Ovary (tissue), 9 donors: ENCODE results near the gene LRRC14B. TPM values are rescaled to one million over a fixed set of nuclear protein-coding genes. Genes with fewer than 3 reads are reported as not detected.

ENCODE experiments used
- DNase-seq, 5 donors: peaks; one replicate each; pipeline ENCODE4 v3.0.0-alpha.2; 2019 to 2020
- H3K27ac ChIP-seq, 2 donors: fragments of 200-600 bp; one replicate each; pipeline versions ENCODE4 v1.5.1 to v1.8.0; 2019 to 2022
- H3K27me3 ChIP-seq: fragments of 200-600 bp; one replicate; pipeline ENCODE4 v1.8.0; 2022
- H3K36me3 ChIP-seq: fragments of 200-600 bp; sonication (generic); one replicate; pipeline ENCODE4 v1.5.1; 2019
- H3K4me1 ChIP-seq: one replicate; pipeline ENCODE4 v1.8.1; 2013; ENCODE audit warnings: mild to moderate bottlenecking, moderate library complexity; ENCODE audit not compliant: insufficient read depth
- H3K4me3 ChIP-seq: fragments of 200-600 bp; sonication (generic); one replicate; pipeline ENCODE4 v1.5.1; 2017
- H3K9me3 ChIP-seq, 2 donors: fragments of 200-600 bp in 1 of 2; sonication (generic) in 1 of 2; one replicate each; pipeline versions ENCODE4 v1.5.1 to v1.8.1; 2013 to 2019; ENCODE audit warnings: mild to moderate bottlenecking in 1 of 2, moderate library complexity in 1 of 2
- EP300 ChIP-seq: sonication (generic); formaldehyde crosslinking; IDR thresholded peaks from one replicate; pipeline ENCODE4 v1.6.1; 2017; ENCODE audit warnings: antibody characterized with exemption
- POLR2A ChIP-seq: fragments of 450-650 bp; IDR thresholded peaks from one replicate; pipeline ENCODE4 v1.6.1; 2017; ENCODE audit warnings: antibody characterized with exemption, mild to moderate bottlenecking, moderate library complexity
- WGBS, 3 donors: extraction: QIAGEN DNeasy Blood & Tissue Kit in 1 of 3; methylation state at CpG; one replicate each; pipeline versions ENCODE4 v1.1.5 to v1.1.7; 2013 to 2017; 5-methylcytosine and 5-hydroxymethylcytosine counted together
- intact Hi-C, 4 donors: fragments of 100-400 bp; cut with DNase I; formaldehyde crosslinking; loops; one replicate each; pipeline versions ENCODE4 v1.11.0 to v1.15.1; 2022 to 2023
- polyA plus RNA-seq, 2 donors: library from polyadenylated mRNA; stranded (reverse); fragments of 200-250 nt in 1 of 2; fragments of 350-450 nt in 1 of 2; fragmentation: Illumina TruSeq in 1 of 2; extraction: RNeasy Lipid Tissue Mini Kit (QIAGEN cat#74804) in 1 of 2; gene quantifications; one replicate each; pipeline ENCODE4 v1.2.3, GENCODE V29; 2013 to 2014
- total RNA-seq, 7 donors: library from RNA; depleted of rRNA in 2 of 7; stranded (reverse); fragments of >200 nt in 2 of 7; fragmentation: NEBNext Ultra II Directional in 3 of 7; extraction: Animal tissue kit (Norgen Biotek cat#: 25700) in 3 of 7; gene quantifications; one replicate each; pipeline versions ENCODE4 v1.1.0 to v1.2.4, GENCODE V29; 2016 to 2023
- TF ChIP-seq, protein P1 (sequence below), 3 donors: fragments of 450-650 bp in 2 of 3; fragments of 200-600 bp in 1 of 3; IDR thresholded peaks; one replicate each; pipeline versions ENCODE4 v1.5.1 to v1.8.0; 2016 to 2022; ENCODE audit warnings: antibody characterized with exemption in 3 of 3, mild to moderate bottlenecking in 1 of 3
- donor health status: DM: no; HTN: no; CAD: no; lungs with moderate emphysema.
- donor health status: DM: no; HTN: no; CAD: no.
- donor health status: Bipolar disorder and iron deficiency.
- donor health status: DM: yes; HTN: yes; CAD: no.
- donor health status: DM: no; HTN: no; CAD: no.
- donor health status: DM: yes; HTN: yes; CAD: no.

The LRRC14B gene
- total and polyA plus RNA-seq, 9 donors: 0.04 to 0.92 (median 0.38) TPM; not detected in 6

DNA sequence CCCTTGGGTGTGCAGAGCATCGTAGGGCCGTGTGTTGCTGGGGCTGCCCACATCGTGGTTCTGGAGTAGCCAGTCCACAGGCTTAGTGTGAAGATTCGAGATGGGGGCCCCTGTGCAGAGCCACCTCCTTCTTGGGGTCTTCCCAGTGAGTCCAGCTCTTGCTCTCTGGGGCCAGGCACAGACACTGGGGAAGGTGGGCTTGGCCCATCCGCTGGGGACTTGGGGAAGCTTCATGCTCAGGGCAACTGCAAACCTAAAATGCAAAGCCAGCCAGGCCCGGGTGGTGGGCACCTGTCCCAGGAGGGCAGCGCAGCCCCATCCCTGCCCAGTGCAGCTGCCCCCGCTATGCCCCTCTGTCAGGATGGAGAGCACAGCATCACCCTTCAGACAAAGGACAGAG, 46.4 kb upstream of the LRRC14B start:
- intact Hi-C loops: no loop called here
- peaks cover 5 to 7% of the 10 kb centered on the region in 2 donors for H3K9me3 ChIP-seq
- no peak for DNase-seq
- TF ChIP-seq, protein P1, sequence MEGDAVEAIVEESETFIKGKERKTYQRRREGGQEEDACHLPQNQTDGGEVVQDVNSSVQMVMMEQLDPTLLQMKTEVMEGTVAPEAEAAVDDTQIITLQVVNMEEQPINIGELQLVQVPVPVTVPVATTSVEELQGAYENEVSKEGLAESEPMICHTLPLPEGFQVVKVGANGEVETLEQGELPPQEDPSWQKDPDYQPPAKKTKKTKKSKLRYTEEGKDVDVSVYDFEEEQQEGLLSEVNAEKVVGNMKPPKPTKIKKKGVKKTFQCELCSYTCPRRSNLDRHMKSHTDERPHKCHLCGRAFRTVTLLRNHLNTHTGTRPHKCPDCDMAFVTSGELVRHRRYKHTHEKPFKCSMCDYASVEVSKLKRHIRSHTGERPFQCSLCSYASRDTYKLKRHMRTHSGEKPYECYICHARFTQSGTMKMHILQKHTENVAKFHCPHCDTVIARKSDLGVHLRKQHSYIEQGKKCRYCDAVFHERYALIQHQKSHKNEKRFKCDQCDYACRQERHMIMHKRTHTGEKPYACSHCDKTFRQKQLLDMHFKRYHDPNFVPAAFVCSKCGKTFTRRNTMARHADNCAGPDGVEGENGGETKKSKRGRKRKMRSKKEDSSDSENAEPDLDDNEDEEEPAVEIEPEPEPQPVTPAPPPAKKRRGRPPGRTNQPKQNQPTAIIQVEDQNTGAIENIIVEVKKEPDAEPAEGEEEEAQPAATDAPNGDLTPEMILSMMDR (IDR thresholded peaks at IDR 0.05): no peak
- no peak for TF ChIP-seq EP300
- no peak for TF ChIP-seq POLR2A
- WGBS, 3 donors: 93 to 97% (median 94%) methylated on average over 8 of the region's 8 CpGs
- H3K27me3 ChIP-seq: no peaks in the 10 kb centered on the region
- H3K36me3 ChIP-seq: no peaks in the 10 kb centered on the region
- H3K27ac ChIP-seq: no peak overlapping the region
- no peak overlapping the region for H3K4me3 ChIP-seq
- H3K4me1 ChIP-seq: no peaks in the 10 kb centered on the region

GRCh38 chr5:145585-146323, 45.5 kb upstream of the LRRC14B start:
- DNase-seq: no peak
- Histone ChIP-seq H3K27me3 (no peaks in the 10 kb centered on the region), H3K4me3 (no peak overlapping the region), H3K27ac (no peak overlapping the region), H3K36me3 (no peaks in the 10 kb centered on the region), H3K4me1 (no peaks in the 10 kb centered on the region), H3K9me3 (peaks cover 5 to 7% of the 10 kb centered on the region in 2 donors)
- TF ChIP-seq POLR2A (no peak), EP300 (no peak)
- TF ChIP-seq, protein P1 (IDR thresholded peaks at IDR 0.05): no peak
- 92 to 96% (median 95%) methylated on average over 7 of the region's 7 CpGs for WGBS, 3 donors
- intact Hi-C loops: no loop called here

DNA sequence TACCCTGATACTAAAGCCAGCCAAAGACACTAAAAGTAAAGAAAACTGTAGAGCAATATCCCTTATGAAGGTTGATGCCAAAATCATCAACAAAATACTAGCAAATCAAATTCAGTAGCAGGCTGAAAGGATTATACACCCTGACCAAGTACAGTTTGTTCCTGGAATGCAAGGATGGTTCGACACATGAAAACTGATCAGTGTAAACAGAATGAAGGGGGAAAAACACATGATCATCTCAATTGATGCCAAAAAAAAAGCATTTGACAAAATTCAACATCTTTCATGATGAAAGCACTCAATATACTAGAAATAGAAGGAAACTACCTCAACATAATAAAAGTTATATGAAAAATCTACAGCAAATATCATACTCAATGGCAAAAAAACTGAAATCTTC, 43.5 kb upstream of the LRRC14B start:
- H3K27me3 ChIP-seq: no peaks in the 10 kb centered on the region
- no peak for TF ChIP-seq EP300
- no peak for TF ChIP-seq POLR2A
- TF ChIP-seq, protein P1 (IDR thresholded peaks at IDR 0.05): no peak
- H3K4me1 ChIP-seq: no peaks in the 10 kb centered on the region
- WGBS, 3 donors: 94 to 100% (median 95%) methylated on average over 1 of the region's 1 CpG
- no peak overlapping the region for H3K27ac ChIP-seq
- H3K36me3 ChIP-seq: no peaks in the 10 kb centered on the region
- H3K4me3 ChIP-seq: no peak overlapping the region
- intact Hi-C loops: no loop called here
- peaks cover 5 to 7% of the 10 kb centered on the region in 2 donors for H3K9me3 ChIP-seq
- no peak for DNase-seq

- Histone ChIP-seq H3K9me3 (peaks cover 5 to 7% of the 10 kb centered on the region in 2 donors), H3K4me1 (peaks cover 2% of the 10 kb centered on the region), H3K27me3 (no peaks in the 10 kb centered on the region), H3K36me3 (no peaks in the 10 kb centered on the region), H3K4me3 (no peak overlapping the region), H3K27ac (no peak overlapping the region)
- WGBS, 3 donors: 88 to 92% (median 90%) methylated on average over 6 of the region's 6 CpGs
- no peak for DNase-seq
- TF ChIP-seq EP300: no peak
- TF ChIP-seq, protein P1 (IDR thresholded peaks at IDR 0.05): no peak
- TF ChIP-seq POLR2A: no peak
- intact Hi-C loops: no loop called here
Observed at GRCh38 chr5:149745-150485, 41.4 kb upstream of the LRRC14B start.
